GM18517 (cell line): ENCODE measurements around the gene BRINP2.

Experiments used
- ATAC-seq: cut with Tn5 transposase; IDR thresholded peaks from one replicate; pipeline ENCODE4 v1.9.1; 2021; ENCODE audit warnings: mild to moderate bottlenecking, moderate library complexity; ENCODE audit not compliant: unreplicated experiment

The BRINP2 gene

GRCh38 chr1:177170756-177171535 lies at the start of gene BRINP2:
TSS of gene BRINP2 (plus strand) at chr1:177170958. CDS start at chr1:177229877, 58,919 bp downstream.
- no peak for ATAC-seq

GRCh38 chr1:177122461-177123251 lies 48.1 kb upstream of the BRINP2 start:
- ATAC-seq: no peak

- no peak for ATAC-seq
These were observed 46.0 kb upstream of the BRINP2 start for GRCh38 chr1:177124577-177125278.

GRCh38 chr1:177126267-177126666 lies 44.5 kb upstream of the BRINP2 start:
- no peak for ATAC-seq

GRCh38 chr1:177128665-177129281 lies 42.0 kb upstream of the BRINP2 start:
- ATAC-seq: no peak

GRCh38 chr1:177130451-177130945 lies 40.3 kb upstream of the BRINP2 start:
- ATAC-seq: no peak

GRCh38 chr1:177131723-177132122 lies 39.0 kb upstream of the BRINP2 start:
- ATAC-seq: no peak

GRCh38 chr1:177132141-177132540 lies 38.6 kb upstream of the BRINP2 start:
- ATAC-seq: no peak

- ATAC-seq: no peak
These were observed 36.7 kb upstream of the BRINP2 start for GRCh38 chr1:177133977-177134538.

- no peak for ATAC-seq
These were observed 35.5 kb upstream of the BRINP2 start for GRCh38 chr1:177135250-177135649.

GRCh38 chr1:177137814-177138213 lies 32.9 kb upstream of the BRINP2 start:
- ATAC-seq: no peak

- no peak for ATAC-seq
These were observed 32.4 kb upstream of the BRINP2 start for GRCh38 chr1:177138347-177138746.

GRCh38 chr1:177142010-177142409 lies 28.7 kb upstream of the BRINP2 start:
- ATAC-seq: no peak

- no peak for ATAC-seq
These were observed 27.9 kb upstream of the BRINP2 start for GRCh38 chr1:177142791-177143271.

- no peak for ATAC-seq
These were observed 25.4 kb upstream of the BRINP2 start for GRCh38 chr1:177145106-177146070.

GRCh38 chr1:177146499-177146898 lies 24.3 kb upstream of the BRINP2 start:
- no peak for ATAC-seq

- no peak for ATAC-seq
These were observed 8.5 kb upstream of the BRINP2 start for GRCh38 chr1:177162243-177162642.

GRCh38 chr1:177163844-177164379 lies 6.8 kb upstream of the BRINP2 start:
- no peak for ATAC-seq
